Fibroblast of skin of right quadriceps (primary cell): Measurements from ENCODE around the gene BMAL1.
"Not testable (repeated sequence)": the region's sequence is repeated elsewhere in the genome, so short reads cannot be mapped to it uniquely, and the experiment has no call there.

Source experiments
- DNase-seq: peaks from one replicate; pipeline ENCODE4 v3.0.0-alpha.2; 2013

BMAL1 gene

DNA sequence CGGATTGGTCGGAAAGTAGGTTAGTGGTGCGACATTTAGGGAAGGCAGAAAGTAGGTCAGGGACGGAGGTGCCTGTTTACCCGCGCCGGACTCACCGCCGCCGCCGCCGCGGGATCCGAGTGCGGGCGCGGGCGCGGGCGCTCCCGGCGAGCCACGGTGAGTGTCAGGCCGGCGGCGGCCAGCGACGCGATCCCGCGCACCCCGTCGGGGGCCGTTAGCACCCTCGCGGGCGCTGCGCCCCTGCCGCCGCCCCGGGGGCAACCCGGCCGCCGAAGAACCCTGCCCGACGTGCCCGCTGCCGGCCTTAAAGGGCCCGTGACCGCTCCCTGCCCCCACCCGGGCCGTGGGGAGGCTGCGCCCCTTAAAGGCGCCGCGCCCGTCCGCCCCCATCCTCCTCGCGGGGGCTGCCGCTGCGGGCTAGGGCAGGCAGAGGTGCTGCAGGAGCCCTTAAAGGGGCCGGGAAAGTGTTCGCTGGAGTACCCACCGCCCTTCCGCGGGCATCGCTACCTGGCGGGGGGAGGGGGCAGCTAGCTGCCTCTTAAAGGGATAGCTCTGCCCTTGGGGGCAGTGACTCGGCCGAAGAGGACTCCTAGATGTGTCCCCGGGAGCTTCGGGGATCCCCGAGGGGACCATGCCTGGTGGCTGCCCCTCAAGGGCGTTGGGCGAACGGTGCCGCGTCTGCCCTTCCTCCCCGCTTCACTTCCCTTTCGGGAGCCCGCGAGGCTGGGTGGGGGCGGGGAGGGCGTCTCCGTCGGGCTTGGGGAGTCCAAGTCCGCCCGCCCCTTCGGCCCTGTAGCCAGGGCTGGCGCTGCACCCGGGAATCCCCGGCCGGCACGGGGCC, at the start of gene BMAL1:
BMAL1 (plus strand) TSS at position 23 of the 841 bp plus-strand sequence. CDS start 76,519 bp downstream, outside the sequence.
- DNase-seq, result no peak

DNA sequence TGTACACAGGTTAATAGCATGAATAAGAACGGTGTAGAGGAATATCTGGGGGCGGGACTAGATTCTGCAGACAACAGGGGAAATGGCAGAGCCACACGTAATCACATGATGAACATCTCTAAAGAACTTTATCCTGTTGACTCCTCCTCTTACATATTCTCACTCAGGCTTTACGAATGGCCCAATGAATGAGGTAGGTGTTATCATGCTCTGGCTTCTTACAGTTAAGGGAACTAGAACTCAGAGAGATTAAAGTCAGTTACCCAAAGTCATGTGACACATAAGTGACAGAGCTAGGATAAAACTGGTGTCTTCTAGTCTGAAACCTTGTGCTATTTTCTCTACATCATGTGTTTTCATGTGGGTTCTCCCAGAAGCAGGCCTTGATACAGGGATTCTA, 49.0 kb upstream of the BMAL1 start:
- no peak for DNase-seq

DNA sequence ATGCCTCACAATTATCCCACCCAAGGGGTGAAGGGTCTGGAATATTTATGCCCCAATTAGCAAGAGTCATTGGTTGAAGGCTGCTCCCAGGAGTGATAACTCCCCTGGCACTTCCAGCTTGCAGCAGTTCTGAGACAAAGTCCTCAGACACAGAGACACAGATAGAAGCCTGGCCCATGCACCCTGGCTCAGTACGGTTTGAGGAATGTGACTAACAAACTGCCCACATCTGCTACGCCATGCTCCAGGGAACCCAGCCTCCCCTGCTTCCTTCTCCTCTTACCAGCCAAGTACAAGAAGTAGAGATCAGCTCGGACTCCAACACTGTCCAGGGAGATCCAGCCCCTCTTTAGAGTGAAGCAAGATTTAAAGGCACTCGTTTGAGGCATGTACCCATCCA, 48.5 kb upstream of the BMAL1 start:
- DNase-seq, result peak; percentile 22

DNA sequence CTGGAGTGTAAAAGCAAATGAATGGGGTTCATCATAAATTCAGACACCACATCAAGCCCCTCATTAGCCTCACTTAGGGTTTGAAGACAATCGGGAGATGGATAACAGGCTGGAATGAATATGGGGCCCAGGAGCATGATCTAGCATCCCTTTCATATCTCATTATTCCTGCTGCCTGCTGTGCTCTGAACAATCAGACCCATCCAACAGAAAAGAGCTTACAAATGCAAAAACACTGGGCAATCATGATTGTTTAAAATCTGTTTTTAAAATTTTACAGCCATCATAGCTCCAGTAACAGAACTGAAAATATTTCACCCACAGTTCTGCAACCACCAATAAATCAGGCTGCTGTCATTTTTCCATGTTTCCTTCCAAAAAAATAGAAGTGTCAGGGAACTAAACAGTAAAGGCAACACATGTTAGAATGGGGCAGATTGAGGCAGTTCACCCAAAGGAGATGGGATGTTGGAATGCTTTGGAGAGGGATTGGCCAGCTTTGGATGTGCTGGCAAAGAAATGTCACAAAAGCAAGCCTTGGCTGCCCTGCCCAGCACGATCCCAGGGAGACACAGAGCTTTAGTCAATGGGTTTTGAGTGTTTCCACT, 47.8 kb upstream of the BMAL1 start:
- peak; percentile 20 for DNase-seq

DNA sequence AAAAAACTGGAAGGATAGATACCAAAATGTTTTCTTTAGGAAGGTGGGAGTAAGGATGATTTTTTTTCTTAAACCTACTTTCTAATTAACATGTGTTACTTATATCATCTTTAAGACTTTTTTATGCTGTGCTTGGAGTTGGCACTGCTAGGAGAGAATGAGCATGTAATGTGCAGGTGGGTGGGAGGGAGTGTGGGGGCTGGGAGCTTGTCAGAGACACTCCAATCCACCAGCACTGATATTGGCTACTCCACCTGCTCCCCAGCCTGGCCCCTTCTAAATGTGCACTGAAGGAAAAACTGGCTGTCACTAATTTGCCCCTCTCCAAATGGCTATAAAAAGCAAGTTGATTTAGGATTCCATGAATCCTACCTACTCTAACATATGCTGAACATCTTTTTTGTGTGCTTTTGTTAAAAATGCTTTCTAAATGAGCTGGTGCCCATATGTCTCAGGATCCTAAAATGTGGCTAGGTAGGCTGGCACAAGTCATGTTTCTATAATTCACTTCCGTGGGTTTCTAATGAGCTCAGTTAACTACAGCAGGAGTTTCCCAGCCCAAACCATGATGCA, 44.3 kb upstream of the BMAL1 start:
- no peak for DNase-seq

DNA sequence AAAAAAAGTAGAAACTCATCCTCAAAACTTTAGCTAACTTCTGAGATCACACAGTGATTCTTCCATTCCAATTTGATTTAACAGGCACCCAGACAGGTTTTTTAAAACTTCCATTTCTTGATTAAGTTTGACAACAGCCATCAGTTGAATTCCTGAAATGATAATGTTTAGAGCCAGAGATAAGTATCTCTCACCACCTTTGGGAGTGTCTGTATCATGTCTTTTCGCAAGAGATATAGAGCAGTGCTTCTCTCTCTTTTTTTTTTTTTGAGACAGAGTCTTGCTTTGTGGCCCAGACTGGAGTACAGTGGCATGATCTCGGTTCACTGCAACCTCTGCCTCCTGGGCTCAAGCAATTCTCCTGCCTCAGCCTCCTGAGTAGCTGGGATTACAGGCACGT, 41.7 kb upstream of the BMAL1 start:
- no peak for DNase-seq

DNA sequence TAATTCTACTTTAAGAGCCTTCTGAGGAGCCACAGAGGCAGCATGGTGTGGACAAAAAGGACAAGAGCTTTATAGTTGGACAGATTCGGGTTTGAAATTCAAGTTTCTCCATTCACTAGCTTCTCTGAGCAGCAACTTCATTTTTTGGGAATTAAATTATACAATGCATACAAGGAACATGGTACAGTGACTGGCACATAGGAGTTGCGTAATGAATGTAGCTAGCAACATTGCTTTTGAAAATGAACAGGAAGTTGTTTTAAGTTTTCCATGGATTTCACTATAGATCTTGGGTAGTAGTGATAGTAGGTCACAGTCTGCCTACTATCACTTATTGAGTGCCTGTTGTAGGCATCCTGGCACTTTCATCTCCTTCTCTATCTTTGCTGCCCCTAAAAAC, 41.0 kb upstream of the BMAL1 start:
- DNase-seq, result no peak

DNA sequence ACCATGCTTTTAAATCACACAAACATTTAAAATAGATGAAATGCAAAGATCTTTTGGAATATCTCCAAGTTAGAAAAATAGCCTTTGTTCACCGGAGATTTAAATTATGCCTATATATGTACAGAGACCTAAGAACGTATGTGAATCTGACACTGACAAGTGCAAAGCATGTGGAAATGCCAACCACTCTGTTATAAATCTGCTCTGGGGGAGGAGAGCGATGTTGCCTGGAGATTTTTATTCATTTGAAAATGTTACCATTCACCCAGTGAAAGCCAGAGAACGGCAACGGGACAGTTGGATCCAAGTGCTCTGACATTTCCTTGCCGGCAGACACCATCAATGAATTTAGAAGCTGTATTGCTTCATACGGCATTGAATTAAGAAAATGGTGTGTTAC, 39.8 kb upstream of the BMAL1 start:
- no peak for DNase-seq

DNA sequence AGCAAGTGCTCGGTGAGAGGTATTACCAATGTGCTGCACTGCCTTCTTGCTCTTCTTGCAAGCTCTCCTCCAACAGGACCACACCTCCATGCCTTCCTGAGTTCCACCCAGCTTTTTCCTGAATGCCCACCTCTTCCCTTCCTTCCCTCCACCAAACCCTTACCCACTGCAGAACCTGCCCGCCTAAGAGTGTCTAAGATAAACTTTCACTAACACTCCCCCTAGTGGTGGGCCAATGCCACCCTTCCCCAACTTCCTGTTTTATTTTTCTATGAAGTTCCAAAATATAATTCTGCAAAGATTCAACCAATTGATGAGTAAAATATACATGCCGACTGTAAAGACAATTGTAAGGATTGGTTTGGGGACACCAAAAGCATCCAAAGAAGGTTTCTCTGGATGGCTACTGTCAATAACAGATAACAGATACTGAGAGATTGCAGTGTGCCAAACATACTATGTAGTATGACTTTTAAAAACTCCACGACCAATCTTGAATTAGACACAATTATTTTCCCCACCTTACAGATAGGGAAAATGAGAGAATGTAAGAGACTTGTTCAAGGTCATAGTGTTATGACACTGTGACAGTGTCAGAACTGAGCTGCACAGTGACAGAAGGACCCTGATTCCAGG, 38.6 kb upstream of the BMAL1 start:
- peak; percentile 25 for DNase-seq

DNA sequence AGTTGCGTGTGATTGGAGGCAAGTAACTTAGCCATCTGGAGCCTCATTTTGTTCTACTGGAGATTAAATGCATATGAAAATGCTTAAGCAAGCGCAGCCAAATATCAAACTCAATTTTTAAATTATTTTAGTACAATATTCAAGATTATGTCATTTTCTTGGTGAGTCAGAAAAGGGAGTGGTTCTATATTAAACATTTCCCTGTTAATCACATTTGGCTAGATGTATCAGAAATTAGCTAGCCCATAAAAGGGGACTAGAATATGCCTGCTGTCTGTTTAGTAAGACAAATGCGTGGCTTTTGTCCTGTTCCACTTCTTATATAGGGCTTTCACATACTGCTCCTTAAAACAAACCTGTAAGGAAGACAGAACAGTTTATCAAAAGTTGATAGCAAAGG, 35.0 kb upstream of the BMAL1 start:
- DNase-seq, result no peak

DNA sequence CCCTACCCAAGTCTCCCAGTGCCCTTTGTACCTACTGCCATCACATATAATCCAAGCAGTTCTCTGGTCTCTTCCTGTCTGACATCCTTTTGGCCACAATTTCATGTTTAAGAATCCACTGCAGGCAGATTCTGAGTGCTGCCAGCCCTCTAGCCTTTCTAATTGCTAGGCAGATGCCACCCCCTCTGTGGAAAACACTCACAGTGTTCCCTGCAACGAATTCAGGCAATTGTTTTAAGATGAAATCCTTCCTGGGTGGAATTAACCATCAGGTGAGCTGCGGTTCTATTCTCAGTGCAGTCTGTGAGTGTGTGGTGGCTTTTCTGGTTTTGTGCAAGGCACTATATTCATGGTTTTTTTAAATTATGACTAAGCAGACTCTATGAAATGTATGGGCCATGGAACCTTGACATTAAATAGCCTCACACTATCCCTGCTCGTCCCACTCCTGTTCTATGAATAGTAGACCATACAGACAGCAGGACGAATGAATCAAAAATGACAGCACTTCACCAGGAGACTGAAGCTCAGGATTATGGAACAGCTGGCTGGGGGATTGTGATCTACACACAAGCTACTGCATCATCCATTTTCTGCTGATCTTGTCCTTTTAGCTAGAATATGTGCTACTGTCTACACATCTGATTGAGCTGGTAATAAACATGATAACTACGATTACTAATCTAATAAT, 29.8 kb upstream of the BMAL1 start:
- DNase-seq, result no peak

DNA sequence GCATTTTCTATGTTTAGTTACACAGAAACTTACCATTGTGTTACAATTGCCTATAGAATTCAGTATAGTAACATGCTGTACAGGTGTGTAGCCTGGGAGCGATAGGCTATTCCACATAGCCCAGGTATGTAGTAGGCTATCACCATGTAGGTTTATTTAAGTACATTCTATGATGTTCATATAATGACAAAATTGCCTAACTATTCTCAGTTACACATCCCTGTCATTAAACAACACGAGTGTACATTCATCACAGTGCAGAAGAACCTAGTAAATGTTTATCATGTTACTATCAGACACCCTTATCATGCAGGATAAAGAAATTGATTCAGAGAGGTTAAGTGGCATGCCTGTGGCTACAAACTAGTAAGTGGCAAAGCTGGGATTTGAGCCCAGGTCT, 28.4 kb upstream of the BMAL1 start:
- no peak for DNase-seq

DNA sequence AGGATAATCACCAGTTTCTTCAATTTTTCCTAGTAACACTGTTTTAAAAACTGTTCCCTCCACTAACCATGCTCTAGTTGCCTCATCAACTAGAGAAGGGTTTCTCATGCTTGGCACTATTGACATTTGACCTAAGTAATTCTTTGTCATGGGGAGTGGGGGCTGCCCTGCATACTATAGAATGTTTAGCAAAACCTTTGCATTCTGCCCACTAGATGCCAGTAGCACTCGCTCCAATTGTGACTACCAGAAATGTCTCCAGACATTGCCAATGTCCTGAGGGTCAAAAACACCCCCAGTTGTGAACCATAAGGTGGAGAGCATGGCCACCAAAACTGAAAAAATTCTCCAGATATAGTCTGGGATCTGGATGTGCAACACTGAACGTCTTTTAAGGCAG, 27.6 kb upstream of the BMAL1 start:
- peak; percentile 17 for DNase-seq

DNA sequence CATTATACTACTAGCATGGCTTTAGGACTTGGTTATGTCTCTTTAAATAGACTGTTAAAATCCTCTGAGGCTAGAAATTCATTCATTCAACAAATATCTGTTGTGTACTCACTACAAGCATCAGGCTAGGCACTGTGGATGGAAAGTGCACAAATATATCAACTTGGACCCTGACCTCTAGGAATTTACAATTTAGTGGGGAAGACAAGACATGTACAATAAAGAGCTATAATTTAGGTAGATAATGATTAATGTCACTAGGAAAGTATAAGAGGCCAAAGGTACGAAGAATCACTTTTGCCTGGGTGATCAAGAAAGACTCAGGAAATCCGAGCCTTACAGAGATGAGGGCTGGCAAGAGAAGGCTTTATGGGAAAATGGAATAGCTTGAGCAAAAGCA, 25.6 kb upstream of the BMAL1 start:
- no peak for DNase-seq

DNA sequence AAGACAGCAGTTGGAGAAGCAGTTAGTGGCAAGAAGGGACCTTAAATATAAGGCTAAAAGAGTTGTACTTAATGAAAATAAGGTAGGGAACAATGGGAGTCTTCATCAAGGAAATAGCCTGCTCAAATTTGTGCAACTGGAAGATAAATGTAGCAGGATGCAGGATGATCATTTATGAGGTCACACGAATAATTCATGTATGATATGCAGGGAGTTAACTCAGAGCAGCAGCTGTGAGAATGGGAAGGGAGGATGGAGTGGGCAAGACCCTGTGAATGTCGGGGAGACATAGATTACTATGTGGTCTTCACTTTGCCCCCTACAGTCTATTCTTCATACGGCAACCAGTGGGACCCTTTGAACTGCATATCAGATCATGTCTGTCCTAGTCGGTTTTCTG, 25.2 kb upstream of the BMAL1 start:
- DNase-seq, result no peak

DNA sequence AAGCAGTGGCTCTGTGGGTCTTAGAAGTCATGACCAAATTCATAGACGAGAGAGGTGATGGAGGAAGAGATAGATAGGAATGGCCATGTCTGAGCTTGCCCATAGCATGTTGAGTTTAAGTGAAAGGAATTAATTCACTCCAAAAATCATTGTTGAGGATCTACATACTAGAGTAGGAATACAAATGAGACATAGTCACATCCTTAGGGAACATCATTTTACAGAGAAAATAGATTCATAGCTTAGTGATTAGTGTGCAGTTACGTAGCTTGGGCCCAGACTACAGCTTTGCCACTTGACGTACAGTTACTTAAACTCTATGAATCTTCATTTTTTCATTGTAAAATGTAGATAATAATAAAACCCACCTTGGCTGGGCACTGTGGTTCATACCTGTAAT, 21.4 kb upstream of the BMAL1 start:
- no peak for DNase-seq

DNA sequence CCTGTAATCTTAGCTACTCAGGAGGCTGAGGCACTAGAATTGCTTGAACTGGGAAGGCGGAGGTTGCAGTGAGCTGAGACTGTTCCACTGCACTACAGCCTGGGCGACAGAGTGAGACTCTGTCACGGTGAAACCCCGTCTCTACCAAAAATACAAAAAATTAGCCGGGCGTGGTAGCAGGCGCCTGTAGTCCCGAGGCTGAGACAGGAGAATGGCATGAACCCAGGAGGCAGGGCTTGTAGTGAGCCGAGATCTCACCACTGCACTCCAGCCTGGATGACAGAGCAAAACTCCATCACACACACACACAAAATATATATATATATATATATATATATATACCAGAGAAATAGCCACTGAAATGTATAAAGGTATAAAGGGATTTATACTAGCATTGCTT, 19.5 kb upstream of the BMAL1 start:
- DNase-seq, result not testable (repeated sequence)

DNA sequence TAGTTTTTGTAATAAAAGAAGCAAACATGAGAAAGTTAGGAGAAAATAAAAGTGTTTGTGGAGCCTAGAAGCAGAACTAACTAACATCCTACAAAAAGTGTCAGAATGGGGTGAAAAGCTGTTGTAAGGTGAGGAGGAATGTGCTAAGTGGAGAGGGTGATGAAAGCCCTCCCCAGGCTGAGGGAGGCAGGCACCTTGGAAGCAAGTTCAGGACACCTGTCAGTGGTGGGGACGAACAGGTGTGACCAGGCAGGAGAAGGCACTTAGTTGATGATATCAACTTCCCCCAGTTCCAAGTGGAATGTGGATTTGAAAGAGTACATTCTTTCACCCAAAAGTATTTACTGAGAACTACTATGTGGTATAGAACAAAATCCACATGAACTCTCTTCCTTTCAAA, 18.7 kb upstream of the BMAL1 start:
- no peak for DNase-seq

DNA sequence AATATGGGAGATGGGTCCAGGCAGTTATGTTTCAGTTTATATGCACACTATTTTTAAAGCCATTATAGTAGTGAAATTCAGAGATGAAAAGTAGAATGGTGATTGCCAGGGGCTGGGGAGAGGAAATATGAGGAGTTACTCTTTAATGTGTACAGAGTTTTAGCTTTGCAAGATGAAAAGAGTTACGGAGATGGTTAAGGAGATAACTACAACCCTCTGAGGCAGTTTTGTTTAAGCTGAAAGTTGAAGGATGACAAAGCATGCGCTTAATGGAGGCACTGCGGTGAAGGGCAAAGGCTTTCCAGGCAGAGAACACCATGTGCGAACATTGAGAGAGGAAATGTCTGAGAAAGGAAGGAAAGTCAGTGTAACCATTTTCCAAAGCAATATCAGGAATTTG, 18.2 kb upstream of the BMAL1 start:
- DNase-seq, result no peak

DNA sequence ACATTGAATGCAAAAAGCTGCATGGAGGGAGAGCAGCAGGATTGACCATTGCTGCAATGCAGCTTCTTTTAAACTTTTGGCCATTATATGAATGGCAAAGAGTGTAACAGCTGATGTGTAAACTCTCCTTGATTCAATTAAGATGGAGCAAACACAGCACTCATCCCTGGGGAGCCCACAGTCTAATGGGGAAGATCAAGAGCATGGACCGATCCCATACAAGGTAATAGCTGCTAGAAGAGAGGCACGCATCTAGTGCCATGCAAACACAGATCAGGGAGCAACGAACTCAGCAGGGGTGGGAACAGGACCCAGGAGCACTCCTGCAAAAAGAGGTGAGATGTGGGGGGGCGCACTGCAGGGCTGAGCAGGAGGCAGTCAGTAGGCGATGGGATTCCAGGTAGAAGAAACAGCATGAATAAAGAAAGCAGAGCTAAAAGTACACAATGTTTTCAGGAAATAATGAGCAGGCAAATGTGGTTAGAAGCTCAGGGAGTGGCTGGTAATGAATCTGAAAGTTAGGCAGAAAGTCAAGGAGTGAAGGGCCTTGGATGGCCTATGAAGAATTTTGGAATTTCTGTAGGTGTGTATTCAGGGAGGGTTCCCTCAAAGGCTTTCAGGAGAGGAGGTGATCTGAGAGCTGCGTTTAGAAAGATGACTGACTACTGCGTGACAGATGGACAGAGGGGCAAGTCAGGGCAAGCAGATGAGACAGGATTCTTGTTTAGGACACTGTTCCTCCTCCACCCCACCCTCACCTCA, 17.2 kb upstream of the BMAL1 start:
- DNase-seq, result no peak

DNA sequence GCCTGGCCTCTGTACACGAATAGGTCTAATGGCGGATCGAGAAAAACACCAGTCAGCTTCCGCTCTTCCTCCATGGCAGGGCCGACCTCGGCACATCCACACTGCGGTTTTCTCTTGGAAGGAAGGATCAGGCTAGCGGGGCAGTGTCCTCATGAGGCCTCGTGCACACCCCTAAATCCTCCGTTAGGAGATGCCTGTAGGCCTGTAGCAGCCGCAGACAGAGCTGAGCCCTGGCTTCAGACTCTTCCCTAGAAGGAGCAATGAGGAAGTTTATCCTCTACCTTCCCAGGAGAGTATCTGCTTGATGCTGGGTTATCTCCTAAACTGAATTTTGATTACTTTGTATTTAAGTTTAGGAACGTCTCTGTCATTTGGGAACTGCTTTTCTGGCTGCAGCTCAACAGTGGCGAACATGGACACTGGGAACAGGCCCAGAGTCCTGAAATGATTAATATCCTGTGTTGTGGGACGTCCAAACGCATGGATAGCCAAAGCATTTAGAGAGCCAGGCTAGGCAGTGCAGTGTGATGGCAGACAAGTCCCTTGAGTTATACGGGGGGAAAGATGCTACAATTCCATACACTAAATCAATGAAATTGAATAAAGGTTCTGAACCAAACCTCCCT, 16.5 kb upstream of the BMAL1 start:
- peak; percentile 35 for DNase-seq

DNA sequence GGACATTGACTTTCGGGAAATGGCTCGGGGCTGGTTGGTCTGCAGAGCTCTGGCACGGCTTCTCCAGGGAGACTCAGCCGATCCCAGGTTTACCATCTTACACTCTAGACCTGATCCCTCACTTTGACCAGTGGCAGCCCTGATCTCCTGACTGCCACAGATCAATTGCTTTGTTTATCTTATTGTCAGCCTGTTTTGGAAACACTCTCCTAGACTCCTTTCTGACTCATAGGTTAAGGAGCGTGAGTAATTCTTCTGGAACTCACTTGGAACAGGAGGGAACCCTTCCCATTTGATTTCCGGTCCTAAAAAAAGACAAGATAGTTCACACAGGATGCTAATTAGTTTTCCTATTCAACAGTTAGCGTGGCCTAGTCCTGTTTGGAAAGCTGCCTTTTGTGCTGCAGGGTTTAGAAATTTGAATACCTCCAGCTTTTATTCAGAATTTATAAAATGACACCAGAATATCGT, 16.0 kb upstream of the BMAL1 start:
- peak; percentile 94 for DNase-seq
